ENCODE results near the gene LDLRAD3. TPM values are rescaled to one million over a fixed set of nuclear protein-coding genes. Genes with fewer than 3 reads are reported as not detected.
A peak's percentile ranks its signal among the peaks of the same experiment; 100 is the strongest.
"Not testable (repeated sequence)": the region's sequence is repeated elsewhere in the genome, so short reads cannot be mapped to it uniquely, and the experiment has no call there.

Gene LDLRAD3
- total and polyA plus RNA-seq, 12 donors, result 5.4 to 16.7 (median 10.2) TPM

DNA sequence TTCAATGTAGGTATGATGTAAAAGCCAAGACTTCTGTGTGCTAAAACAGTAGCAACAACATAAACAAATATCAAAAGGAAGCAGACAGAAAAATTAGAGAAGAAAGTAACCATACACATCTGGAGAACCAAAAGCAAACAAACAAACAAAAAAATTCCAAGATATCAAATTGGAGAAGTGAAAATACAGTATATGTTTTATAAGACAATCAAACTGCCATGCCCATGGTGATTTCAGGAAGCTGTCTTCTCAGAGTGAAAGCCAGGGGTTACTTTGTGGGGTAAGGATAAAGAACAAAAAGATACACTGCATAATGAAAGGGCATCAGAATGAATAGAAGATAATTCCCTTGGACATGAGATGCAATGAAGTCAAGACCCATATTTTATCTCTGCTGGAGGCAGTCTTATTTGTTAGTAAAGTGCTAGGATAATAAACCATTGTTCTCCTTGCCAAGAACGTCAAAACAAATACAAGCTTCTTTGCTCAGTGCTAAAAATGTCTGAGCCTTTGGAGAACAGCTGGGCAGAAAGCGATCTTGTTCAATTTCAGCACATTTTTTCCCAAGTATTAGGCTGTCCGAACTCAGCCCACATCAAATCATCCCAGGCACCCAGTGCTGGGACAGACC lies 38.1 kb upstream of the LDLRAD3 start:
- TF ChIP-seq, protein P1, sequence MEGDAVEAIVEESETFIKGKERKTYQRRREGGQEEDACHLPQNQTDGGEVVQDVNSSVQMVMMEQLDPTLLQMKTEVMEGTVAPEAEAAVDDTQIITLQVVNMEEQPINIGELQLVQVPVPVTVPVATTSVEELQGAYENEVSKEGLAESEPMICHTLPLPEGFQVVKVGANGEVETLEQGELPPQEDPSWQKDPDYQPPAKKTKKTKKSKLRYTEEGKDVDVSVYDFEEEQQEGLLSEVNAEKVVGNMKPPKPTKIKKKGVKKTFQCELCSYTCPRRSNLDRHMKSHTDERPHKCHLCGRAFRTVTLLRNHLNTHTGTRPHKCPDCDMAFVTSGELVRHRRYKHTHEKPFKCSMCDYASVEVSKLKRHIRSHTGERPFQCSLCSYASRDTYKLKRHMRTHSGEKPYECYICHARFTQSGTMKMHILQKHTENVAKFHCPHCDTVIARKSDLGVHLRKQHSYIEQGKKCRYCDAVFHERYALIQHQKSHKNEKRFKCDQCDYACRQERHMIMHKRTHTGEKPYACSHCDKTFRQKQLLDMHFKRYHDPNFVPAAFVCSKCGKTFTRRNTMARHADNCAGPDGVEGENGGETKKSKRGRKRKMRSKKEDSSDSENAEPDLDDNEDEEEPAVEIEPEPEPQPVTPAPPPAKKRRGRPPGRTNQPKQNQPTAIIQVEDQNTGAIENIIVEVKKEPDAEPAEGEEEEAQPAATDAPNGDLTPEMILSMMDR (IDR thresholded peaks at IDR 0.05), result peak in 2 of 6 experiments; percentile 5 to 16
- no peak for TF ChIP-seq POLR2A (IDR thresholded peaks at IDR 0.05)
- Histone ChIP-seq H3K9me3 (replicated peaks in 1 of 3) (peaks cover 0 to 9% (median 5%) of the 10 kb centered on the region in 3 donors), H3K4me3 (no peak overlapping the region), H3K27me3 (no peaks in the 10 kb centered on the region), H3K36me3 (replicated peaks in 1 of 2) (no peaks in the 10 kb centered on the region), H3K27ac (peak overlapping the region in 2 of 5 donors; percentile 39 to 69), H3K4me1 (replicated peaks in 1 of 2) (peaks cover 7 to 12% of the 10 kb centered on the region in 2 donors)
- WGBS, 4 donors, result 38 to 48% (median 47%) methylated on average over 3 of the region's 3 CpGs
- intact Hi-C loops (cut with DNase I), result no loop called here
- DNase-seq, result no peak

DNA sequence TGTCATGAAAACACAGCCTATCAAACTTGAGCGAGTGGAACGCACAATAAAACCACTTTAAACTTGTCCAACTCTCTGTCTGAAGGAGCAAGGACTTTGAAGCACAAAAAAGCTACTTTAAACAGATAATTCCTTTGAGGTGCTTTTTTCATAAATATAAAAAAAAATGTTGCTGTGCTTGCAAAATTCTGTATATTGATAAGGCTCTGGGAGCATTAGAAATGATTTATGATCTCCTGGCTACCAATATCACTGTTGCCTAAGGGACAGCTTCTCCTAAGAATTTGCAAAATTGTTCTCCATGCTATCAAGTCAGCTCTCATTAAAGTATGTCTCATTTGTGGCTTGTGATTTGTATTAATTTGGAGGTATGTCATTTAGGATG lies 37.6 kb upstream of the LDLRAD3 start:
- no peak overlapping the region for H3K4me3 ChIP-seq
- intact Hi-C loops (cut with DNase I), result no loop called here
- H3K9me3 ChIP-seq (replicated peaks in 1 of 3), result peaks cover 0 to 9% (median 5%) of the 10 kb centered on the region in 3 donors
- no peak for TF ChIP-seq POLR2A (IDR thresholded peaks at IDR 0.05)
- TF ChIP-seq, protein P1 (IDR thresholded peaks at IDR 0.05), result no peak
- 50 to 76% (median 68%) methylated on average over 2 of the region's 2 CpGs for WGBS, 4 donors
- no peak for DNase-seq
- H3K4me1 ChIP-seq (replicated peaks in 1 of 2), result peaks cover 7 to 15% of the 10 kb centered on the region in 2 donors
- H3K27ac ChIP-seq, result peak overlapping the region in 2 of 5 donors; percentile 39 to 69
- H3K27me3 ChIP-seq, result no peaks in the 10 kb centered on the region
- H3K36me3 ChIP-seq (replicated peaks in 1 of 2), result no peaks in the 10 kb centered on the region

DNA sequence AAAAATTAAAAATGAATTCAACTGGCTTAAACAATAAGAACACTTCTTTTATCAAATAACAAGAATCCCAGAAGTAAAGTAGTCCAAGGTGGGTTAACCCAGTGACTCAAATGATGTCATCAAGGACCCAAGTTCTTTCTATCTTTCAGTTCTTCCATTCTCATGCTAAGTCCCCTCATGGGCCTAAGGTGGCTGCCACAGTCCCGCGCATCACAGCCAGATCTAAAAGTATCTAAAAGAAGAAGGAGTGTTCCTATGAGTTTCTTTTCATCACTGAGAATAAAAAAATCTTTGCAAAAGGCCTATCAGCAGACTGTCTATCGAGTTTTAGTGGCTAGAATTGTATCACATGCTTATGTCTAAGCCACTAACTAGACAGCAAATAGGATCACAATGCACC lies 37.2 kb upstream of the LDLRAD3 start:
- H3K27me3 ChIP-seq, result no peaks in the 10 kb centered on the region
- H3K27ac ChIP-seq, result peak overlapping the region in 1 of 5 donors; percentile 85
- no peaks in the 10 kb centered on the region for H3K36me3 ChIP-seq (replicated peaks in 1 of 2)
- WGBS, 4 donors, result 62 to 85% (median 73%) methylated on average over 3 of the region's 3 CpGs
- TF ChIP-seq POLR2A (IDR thresholded peaks at IDR 0.05), result no peak
- TF ChIP-seq, protein P1 (IDR thresholded peaks at IDR 0.05), result no peak
- H3K4me1 ChIP-seq (replicated peaks in 1 of 2), result peaks cover 7 to 20% of the 10 kb centered on the region in 2 donors
- H3K4me3 ChIP-seq, result no peak overlapping the region
- H3K9me3 ChIP-seq (replicated peaks in 1 of 3), result peaks cover 0 to 9% (median 5%) of the 10 kb centered on the region in 3 donors
- DNase-seq, result no peak
- intact Hi-C loops (cut with DNase I), result no loop called here

DNA sequence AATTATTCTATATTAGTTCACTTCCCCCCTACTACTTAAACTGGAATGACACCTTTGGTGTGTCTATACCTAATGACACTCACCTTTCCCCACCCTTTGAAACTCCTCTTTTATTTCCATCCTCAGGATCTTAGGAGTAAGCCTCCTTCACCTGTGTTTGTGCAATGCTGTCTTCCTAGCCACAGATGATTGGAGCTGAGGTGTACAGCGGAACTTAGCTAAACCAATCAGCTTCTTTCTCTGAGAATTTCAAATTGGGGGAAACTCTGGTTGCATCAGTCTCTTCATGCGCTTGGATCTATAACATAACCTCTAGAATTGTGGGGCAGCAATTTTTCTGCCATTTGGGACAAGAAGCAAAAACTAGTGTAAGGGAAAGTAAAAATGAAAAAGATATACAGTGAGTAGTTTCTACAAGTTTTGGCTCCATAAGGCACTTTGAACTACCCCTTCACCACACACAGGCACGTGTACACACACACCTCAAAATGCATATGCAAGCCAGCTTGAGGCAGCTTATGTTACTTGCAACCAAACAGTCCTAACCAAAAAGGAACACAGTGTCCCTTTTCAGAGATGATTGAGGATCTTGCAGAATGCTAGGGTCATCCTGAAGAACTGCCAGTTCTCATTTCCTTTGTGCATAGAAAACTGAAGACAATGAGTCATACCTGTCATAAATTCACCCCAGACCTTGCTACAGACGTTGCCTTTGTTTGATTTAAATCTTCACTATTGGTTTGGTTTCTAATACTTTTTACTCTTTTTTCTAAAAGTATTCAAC lies 36.0 kb upstream of the LDLRAD3 start:
- peaks cover 0 to 3% (median under 1%) of the 10 kb centered on the region in 3 donors for H3K9me3 ChIP-seq (replicated peaks in 1 of 3)
- H3K27ac ChIP-seq, result peak overlapping the region in 4 of 5 donors; percentile 22 to 85 (median 62)
- H3K4me3 ChIP-seq, result no peak overlapping the region
- intact Hi-C loops (cut with DNase I), result no loop called here
- H3K27me3 ChIP-seq, result no peaks in the 10 kb centered on the region
- H3K36me3 ChIP-seq (replicated peaks in 1 of 2), result no peaks in the 10 kb centered on the region
- peaks cover 7 to 26% of the 10 kb centered on the region in 2 donors for H3K4me1 ChIP-seq (replicated peaks in 1 of 2)
- TF ChIP-seq, protein P1 (IDR thresholded peaks at IDR 0.05), result no peak
- no peak for TF ChIP-seq POLR2A (IDR thresholded peaks at IDR 0.05)
- DNase-seq, result peak; percentile 27 to 61 (median 51)
- 30 to 40% (median 34%) methylated on average over 4 of the region's 4 CpGs for WGBS, 4 donors

DNA sequence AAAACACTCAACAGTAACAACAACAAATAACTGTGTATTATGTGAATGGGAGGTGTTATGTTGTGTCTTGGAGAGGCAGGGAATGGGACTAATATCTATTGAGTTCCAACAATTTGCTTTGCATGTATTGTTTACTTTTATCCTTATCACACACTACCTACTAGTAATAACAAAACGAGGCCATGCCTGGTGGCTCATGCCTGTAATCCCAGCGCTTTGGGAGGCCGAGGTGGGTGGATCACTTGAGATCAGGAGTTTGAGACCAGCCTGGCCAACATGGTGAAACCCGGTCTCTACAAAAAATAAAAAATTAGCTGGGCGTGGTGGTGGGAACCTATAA lies 35.5 kb upstream of the LDLRAD3 start:
- H3K4me3 ChIP-seq; DNase-seq; H3K9me3 ChIP-seq (replicated peaks in 1 of 3); intact Hi-C loops (cut with DNase I); H3K27me3 ChIP-seq; H3K36me3 ChIP-seq (replicated peaks in 1 of 2): not testable (repeated sequence)
- 37 to 62% (median 53%) methylated on average over 5 of the region's 5 CpGs for WGBS, 4 donors
- Histone ChIP-seq H3K27ac (peak overlapping the region in 4 of 5 donors; percentile 11 to 85 (median 62)), H3K4me1 (replicated peaks in 1 of 2) (peaks cover 7 to 26% of the 10 kb centered on the region in 2 donors)

All from adrenal gland (tissue), 12 donors.